PC-3 (cell line): ENCODE results near the gene SAMD4A. TPM values are rescaled to one million over a fixed set of nuclear protein-coding genes. Genes with fewer than 3 reads are reported as not detected.
"Not testable (repeated sequence)": the region's sequence is repeated elsewhere in the genome, so short reads cannot be mapped to it uniquely, and the experiment has no call there.

Experiments used
- ATAC-seq: fragments of 200-7000 bp; cut with Tn5 transposase; 2 replicates; pipeline ENCODE4 v1.9.1; 2020; ENCODE audit warnings: mild to moderate bottlenecking, moderate library complexity
- BruUV-seq: library from RNA; stranded (reverse); fragments of 400-500 nt; replicated peaks from 2 replicates; lab custom pipeline; 2021; lab: Mats Ljungman, UMichigan
- CTCF ChIA-PET: fragments of 300-600 bp; sonication (Branson Sonifier 250); formaldehyde crosslinking; loops from one replicate; lab custom pipeline; 2022; ENCODE audit warnings: antibody characterized with exemption; lab: Charles Lee
- POLR2A ChIA-PET: fragments of 300-600 bp; sonication (Branson Sonifier 250); formaldehyde crosslinking; loops from one replicate; lab custom pipeline; 2022; ENCODE audit warnings: antibody characterized with exemption; ENCODE audit not compliant: unreplicated experiment; lab: Charles Lee
- DNase-seq: peaks from one replicate; pipeline ENCODE4 v3.0.0-alpha.2; 2015
- H2AFZ ChIP-seq: fragments of 300-600 bp; sonication (generic); 2 replicates; pipeline ENCODE4 v1.6.0; 2016; ENCODE audit warnings: antibody characterized with exemption, low read length
- H3F3A ChIP-seq: fragments of 300-600 bp; sonication (generic); one replicate; pipeline ENCODE4 v1.6.0; 2017; ENCODE audit warnings: antibody characterized with exemption, low read length, control low read depth, mild to moderate bottlenecking; ENCODE audit not compliant: unreplicated experiment
- H3K27ac ChIP-seq: fragments of 300-600 bp; sonication (generic); 2 replicates; pipeline ENCODE4 v1.5.1; 2016; ENCODE audit warnings: mild to moderate bottlenecking, low read length
- H3K27me3 ChIP-seq: fragments of 300-600 bp; sonication (generic); 2 replicates; pipeline ENCODE4 v1.6.1; 2016; ENCODE audit warnings: low read length, mixed read lengths
- H3K36me3 ChIP-seq: fragments of 300-600 bp; sonication (generic); 2 replicates; pipeline ENCODE4 v1.6.1; 2016; ENCODE audit warnings: low read depth, mixed run types, low read length, mixed read lengths
- H3K4me1 ChIP-seq: fragments of 300-600 bp; sonication (generic); 2 replicates; pipeline ENCODE4 v1.5.1; 2016; ENCODE audit warnings: low read length; ENCODE audit not compliant: insufficient read depth
- H3K4me2 ChIP-seq: fragments of 300-600 bp; sonication (generic); 2 replicates; pipeline ENCODE4 v1.6.0; 2016; ENCODE audit warnings: low read length
- H3K4me3 ChIP-seq: fragments of 300-600 bp; sonication (generic); 2 replicates; pipeline ENCODE4 v1.5.1; 2016; ENCODE audit warnings: mild to moderate bottlenecking, low read length, mixed read lengths
- H3K79me2 ChIP-seq: fragments of 300-600 bp; sonication (generic); 2 replicates; pipeline ENCODE4 v1.6.1; 2017; ENCODE audit warnings: low read length, mixed read lengths
- H3K9ac ChIP-seq: fragments of 300-600 bp; sonication (generic); 2 replicates; pipeline ENCODE4 v1.6.0; 2016; ENCODE audit warnings: mild to moderate bottlenecking, low read length
- H3K9me2 ChIP-seq: fragments of 300-600 bp; sonication (generic); replicated peaks from 2 replicates; pipeline ENCODE4 v1.6.1; 2016; ENCODE audit warnings: mixed run types, low read length, mixed read lengths
- H3K9me3 ChIP-seq: fragments of 300-600 bp; sonication (generic); 2 replicates; pipeline ENCODE4 v1.6.1; 2016; ENCODE audit warnings: low read length, mixed read lengths
- H4K20me1 ChIP-seq: fragments of 300-600 bp; sonication (generic); 2 replicates; pipeline ENCODE4 v1.6.1; 2016; ENCODE audit warnings: low read length, mixed read lengths
- EZH2 ChIP-seq: fragments of 300-600 bp; sonication (generic); IDR thresholded peaks from one replicate; pipeline ENCODE4 v1.6.1; 2017; ENCODE audit warnings: antibody characterized with exemption, mild to moderate bottlenecking, low read length; ENCODE audit not compliant: unreplicated experiment
- EZH2phosphoT487 ChIP-seq: fragments of 300-600 bp; sonication (generic); IDR thresholded peaks from 2 replicates; pipeline ENCODE4 v1.6.1; 2018; ENCODE audit warnings: mild to moderate bottlenecking, antibody characterized with exemption, low read length, borderline replicate concordance
- intact Hi-C: fragments of 100-400 bp; cut with micrococcal nuclease; formaldehyde crosslinking; loops from 2 replicates; pipeline ENCODE4 v1.9.0; 2023
- total RNA-seq: library from RNA; depleted of rRNA; stranded (reverse); fragments of >200 nt; gene quantifications from 2 replicates; pipeline ENCODE4 v1.2.3, GENCODE V29; 2014
- TF ChIP-seq, protein P1 (sequence below): fragments of 300-600 bp; sonication (generic); conservative IDR thresholded peaks from 2 replicates; pipeline ENCODE4 v1.5.1; 2017; ENCODE audit warnings: antibody characterized with exemption, low read depth, mild to moderate bottlenecking, low read length

Gene SAMD4A
- total RNA-seq, 1 experiment from 2014 or later = 42.9 TPM

DNA sequence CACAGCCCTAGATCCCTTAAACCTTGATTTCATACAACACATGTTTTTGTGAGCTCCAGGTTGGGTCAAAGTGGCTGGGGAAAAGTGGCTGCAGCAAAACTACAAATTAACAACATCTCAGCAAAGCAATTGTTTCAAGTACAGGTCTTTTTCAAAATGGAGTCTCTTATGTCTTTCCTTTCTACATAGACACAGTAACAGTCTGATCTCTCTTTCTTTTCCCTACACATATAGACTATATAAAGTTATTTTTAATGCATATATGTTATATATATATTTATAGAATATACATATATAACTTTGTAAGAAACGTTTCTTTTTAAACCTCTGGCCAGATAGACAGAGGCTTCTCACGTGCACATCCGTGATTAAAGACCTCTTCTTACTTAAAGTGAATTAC, 186.5 kb downstream of the SAMD4A start:
- H4K20me1 ChIP-seq, H3K4me3 ChIP-seq, CTCF ChIA-PET, H3K79me2 ChIP-seq, H3F3A ChIP-seq, H3K9me3 ChIP-seq, H2AFZ ChIP-seq, intact Hi-C loops, H3K4me2 ChIP-seq, H3K9ac ChIP-seq, ATAC-seq, H3K27me3 ChIP-seq, H3K27ac ChIP-seq, H3K9me2 ChIP-seq, H3K4me1 ChIP-seq, BruUV-seq, DNase-seq: not testable (repeated sequence)
- POLR2A ChIA-PET = interaction anchor here (0.6 kb wide), 1 partner anchor 187 kb away, joined by 4 read pairs; no protein-coding TSS in a partner anchor
- peaks cover 24% of the 10 kb centered on the region for H3K36me3 ChIP-seq

DNA sequence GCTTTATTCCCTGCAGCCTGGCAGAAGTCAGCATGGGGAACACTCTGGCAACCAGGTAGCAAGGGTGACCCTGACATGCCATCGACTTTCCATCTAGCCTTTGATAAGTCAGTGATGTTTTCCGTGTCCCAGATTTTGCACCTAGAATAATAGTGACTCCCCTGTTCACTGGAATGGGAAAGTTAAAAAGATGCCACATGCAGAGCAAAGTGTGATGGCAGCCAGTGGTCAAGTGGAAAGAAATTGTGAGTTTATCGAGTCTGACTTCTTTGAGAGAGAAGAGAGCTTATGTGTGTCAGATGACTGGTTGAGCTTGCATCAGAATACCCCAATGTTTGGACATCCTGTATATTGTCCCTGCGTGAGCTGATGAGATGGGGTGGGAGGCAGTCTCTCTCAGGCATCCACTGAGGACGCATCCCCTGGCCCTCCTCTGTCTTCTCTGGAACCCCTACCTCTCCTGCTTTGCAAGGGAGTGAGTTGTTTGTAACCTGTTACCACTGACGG, 187.2 kb downstream of the SAMD4A start:
- Histone ChIP-seq H3F3A (no peaks in the 10 kb centered on the region), H3K4me1 (no peaks in the 10 kb centered on the region), H3K9me2 (no peaks in the 10 kb centered on the region), H3K36me3 (peaks cover 24% of the 10 kb centered on the region), H4K20me1 (no peaks in the 10 kb centered on the region), H2AFZ (no peak overlapping the region), H3K4me3 (no peak overlapping the region), H3K9me3 (no peaks in the 10 kb centered on the region), H3K79me2 (no peaks in the 10 kb centered on the region), H3K27ac (no peak overlapping the region), H3K27me3 (no peaks in the 10 kb centered on the region), H3K9ac (no peak overlapping the region), H3K4me2 (no peak overlapping the region)
- TF ChIP-seq EZH2 (no peak), EZH2phosphoT487 (no peak)
- TF ChIP-seq, protein P1, sequence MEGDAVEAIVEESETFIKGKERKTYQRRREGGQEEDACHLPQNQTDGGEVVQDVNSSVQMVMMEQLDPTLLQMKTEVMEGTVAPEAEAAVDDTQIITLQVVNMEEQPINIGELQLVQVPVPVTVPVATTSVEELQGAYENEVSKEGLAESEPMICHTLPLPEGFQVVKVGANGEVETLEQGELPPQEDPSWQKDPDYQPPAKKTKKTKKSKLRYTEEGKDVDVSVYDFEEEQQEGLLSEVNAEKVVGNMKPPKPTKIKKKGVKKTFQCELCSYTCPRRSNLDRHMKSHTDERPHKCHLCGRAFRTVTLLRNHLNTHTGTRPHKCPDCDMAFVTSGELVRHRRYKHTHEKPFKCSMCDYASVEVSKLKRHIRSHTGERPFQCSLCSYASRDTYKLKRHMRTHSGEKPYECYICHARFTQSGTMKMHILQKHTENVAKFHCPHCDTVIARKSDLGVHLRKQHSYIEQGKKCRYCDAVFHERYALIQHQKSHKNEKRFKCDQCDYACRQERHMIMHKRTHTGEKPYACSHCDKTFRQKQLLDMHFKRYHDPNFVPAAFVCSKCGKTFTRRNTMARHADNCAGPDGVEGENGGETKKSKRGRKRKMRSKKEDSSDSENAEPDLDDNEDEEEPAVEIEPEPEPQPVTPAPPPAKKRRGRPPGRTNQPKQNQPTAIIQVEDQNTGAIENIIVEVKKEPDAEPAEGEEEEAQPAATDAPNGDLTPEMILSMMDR = no peak
- ATAC-seq (no peak), DNase-seq (no peak)
- BruUV-seq = no TSS peak
- intact Hi-C loops = no loop called here
- ChIA-PET POLR2A (interaction anchor here (0.6 kb wide), 1 partner anchor 186 kb away, joined by 4 read pairs; no protein-coding TSS in a partner anchor), CTCF (no interaction called here)

DNA sequence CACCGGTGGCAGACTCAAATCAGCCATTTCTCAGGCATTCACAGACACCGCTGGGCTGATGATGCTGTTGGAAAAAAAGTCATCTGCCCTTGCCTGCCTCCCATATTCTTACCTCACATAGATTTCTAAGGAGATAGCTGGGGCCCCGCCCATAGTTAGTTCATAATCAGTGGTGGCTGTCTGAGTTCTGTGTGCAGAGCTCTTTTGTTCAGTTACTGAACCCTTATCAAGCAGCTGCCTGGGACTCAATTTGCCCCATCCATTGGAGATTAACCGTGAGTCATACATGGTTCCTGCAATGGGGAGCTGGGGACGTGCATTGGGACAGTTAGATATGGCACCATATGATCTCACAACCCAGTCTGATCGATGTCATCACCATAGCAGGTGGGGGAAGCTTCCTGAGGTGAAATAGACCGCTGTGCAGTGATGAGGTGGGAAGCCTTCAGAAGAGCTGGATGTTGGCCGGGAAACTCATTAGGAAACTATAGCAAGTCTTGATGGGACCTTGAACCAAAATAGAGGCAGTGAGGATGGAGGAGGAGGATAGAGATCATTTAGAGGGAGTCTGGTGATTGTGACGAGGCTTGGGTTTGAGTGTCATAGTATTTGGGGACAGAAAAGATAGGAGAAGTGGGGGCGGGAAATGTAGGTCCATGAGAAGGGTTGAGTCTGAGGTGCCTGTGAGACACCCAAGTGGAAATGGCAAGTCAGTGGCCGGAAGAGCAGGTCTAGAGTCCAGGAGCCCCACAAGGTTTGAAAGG, 187.9 kb downstream of the SAMD4A start:
- Histone ChIP-seq H3K9me2 (no peaks in the 10 kb centered on the region), H3K27me3 (no peaks in the 10 kb centered on the region), H3K27ac (no peak overlapping the region), H3K79me2 (no peaks in the 10 kb centered on the region), H3K9me3 (no peaks in the 10 kb centered on the region), H3K36me3 (peaks cover 20% of the 10 kb centered on the region), H3K4me1 (no peaks in the 10 kb centered on the region), H3K4me3 (no peak overlapping the region), H3F3A (no peaks in the 10 kb centered on the region), H3K9ac (no peak overlapping the region), H3K4me2 (no peak overlapping the region), H4K20me1 (no peaks in the 10 kb centered on the region), H2AFZ (no peak overlapping the region)
- POLR2A ChIA-PET = no interaction called here
- TF ChIP-seq EZH2phosphoT487 (no peak), EZH2 (no peak)
- ATAC-seq = no peak
- intact Hi-C loops = no loop called here
- CTCF ChIA-PET = no interaction called here
- no peak for DNase-seq
- no TSS peak for BruUV-seq
